PFSK-1 (cell line): ENCODE measurements around the gene IL17D.

Source experiments
- POLR2AphosphoS5 ChIP-seq: IDR thresholded peaks from 2 replicates; pipeline ENCODE4 v1.6.1; 2012; ENCODE audit warnings: low read depth, mild to moderate bottlenecking, control low read depth, low read length, moderate library complexity
- REST ChIP-seq, 2 experiments: IDR thresholded peaks; 2 replicates each; pipeline versions ENCODE4 v1.6.1 to v1.8.0; 2011 to 2012; ENCODE audit warnings: low read depth in 2 of 2, low read length in 2 of 2, control low read depth in 1 of 2, inconsistent platforms in 1 of 2, mild to moderate bottlenecking in 1 of 2, moderate library complexity in 1 of 2; ENCODE audit not compliant: insufficient read depth in 1 of 2

GRCh38 chr13:20713014-20713376 lies 9.5 kb downstream of the IL17D start:
- no peak for TF ChIP-seq REST (IDR thresholded peaks at IDR 0.05; ENCODE audit: insufficient read depth in 1 of 2, low read depth in 2 of 2, low read length in 2 of 2)
- no peak for TF ChIP-seq POLR2AphosphoS5
